GM12878 (cell line): ENCODE measurements around the gene ARHGAP12. TPM values are rescaled to one million over a fixed set of nuclear protein-coding genes. Genes with fewer than 3 reads are reported as not detected.

Source experiments
- CHD4 ChIP-seq: fragments of 200-600 bp; sonication (generic); IDR thresholded peaks from 2 replicates; pipeline ENCODE4 v1.6.1; 2016; ENCODE audit warnings: mild to moderate bottlenecking
- EP300 ChIP-seq, 2 experiments: fragments of 150-350 bp in 1 of 2; IDR thresholded peaks; 2 replicates each; pipeline ENCODE4 v1.6.1; 2011 to 2012; ENCODE audit warnings: low read depth in 2 of 2, low read length in 2 of 2, borderline replicate concordance in 1 of 2, improper control_type of control experiment in 1 of 2, inconsistent platforms in 1 of 2; ENCODE audit not compliant: control insufficient read depth in 1 of 2
- GATAD2B ChIP-seq: fragments of 450-650 bp; conservative IDR thresholded peaks from 2 replicates; pipeline ENCODE4 v1.6.1; 2017; ENCODE audit warnings: low read depth, mild to moderate bottlenecking, moderate library complexity
- HCFC1 ChIP-seq: fragments of 150-350 bp; IDR thresholded peaks from 2 replicates; pipeline ENCODE4 v1.6.1; 2014; ENCODE audit warnings: low read length
- IKZF1 ChIP-seq: fragments of 450-650 bp; conservative IDR thresholded peaks from 2 replicates; pipeline ENCODE4 v1.6.1; 2017; ENCODE audit warnings: antibody characterized with exemption, mild to moderate bottlenecking
- KDM1A ChIP-seq: fragments of 200-600 bp; sonication (generic); IDR thresholded peaks from 2 replicates; pipeline ENCODE4 v1.6.1; 2016; ENCODE audit warnings: borderline replicate concordance
- POLR2A ChIP-seq: IDR thresholded peaks from 2 replicates; pipeline ENCODE4 v1.6.1; 2011; ENCODE audit warnings: low read depth, mild to moderate bottlenecking, low read length
- SP1 ChIP-seq: IDR thresholded peaks from one replicate; pipeline ENCODE4 v1.6.1; 2011; ENCODE audit warnings: low read depth, low read length
- STAT3 ChIP-seq: IDR thresholded peaks from 2 replicates; pipeline ENCODE4 v1.6.1; 2011; ENCODE audit warnings: low read depth, low read length, improper control_type of control experiment
- YY1 ChIP-seq: IDR thresholded peaks from 2 replicates; pipeline ENCODE4 v1.6.1; 2011; ENCODE audit warnings: low read depth, mild to moderate bottlenecking, low read length
- polyA plus RNA-seq, 11 experiments: library from polyadenylated mRNA; depleted of rRNA in 4 of 11; unstranded in 6 of 11; stranded (reverse) in 5 of 11; fragments of >200 nt; fragmentation: Nextera tagmentation in 4 of 11; fragmentation: Illumina TruSeq in 1 of 11; extraction: Ambion mirVana in 4 of 11; extraction: Trizol in 1 of 11; gene quantifications; 1 replicate in 1 of 11; 2 replicates in 10 of 11; pipeline versions ENCODE4 v1.2.1 to v1.2.3, GENCODE V29; 2011 to 2016; ENCODE audit warnings: inconsistent platforms in 2 of 11, missing spikeins in 2 of 11, low read depth in 1 of 11
- total RNA-seq, 4 experiments: library from RNA; depleted of rRNA in 3 of 4; stranded (reverse); fragments of >200 nt in 3 of 4; fragmentation: Illumina TruSeq in 1 of 4; extraction: Trizol in 1 of 4; gene quantifications; 2 replicates each; pipeline versions ENCODE4 v1.2.1 to v1.2.3, GENCODE V29; 2013 to 2021
- TF ChIP-seq, protein P1 (sequence below): fragments of 450-650 bp; IDR thresholded peaks from 2 replicates; pipeline ENCODE4 v1.6.1; 2017; ENCODE audit warnings: antibody characterized with exemption, mild to moderate bottlenecking, moderate library complexity
- TF ChIP-seq, protein P2 (sequence below): fragments of 450-650 bp; IDR thresholded peaks from 2 replicates; pipeline ENCODE4 v1.6.1; 2014; ENCODE audit warnings: mild to moderate bottlenecking
- TF ChIP-seq, protein P3 (sequence below): fragments of 450-650 bp; IDR thresholded peaks from 2 replicates; pipeline ENCODE4 v1.6.1; 2017; ENCODE audit warnings: mild to moderate bottlenecking, low read depth, inconsistent platforms; ENCODE audit not compliant: poor library complexity, severe bottlenecking
- TF ChIP-seq, protein P4 (sequence below): IDR thresholded peaks from 2 replicates; pipeline ENCODE4 v1.6.1; 2012; ENCODE audit warnings: low read depth, low read length, improper control_type of control experiment
- TF ChIP-seq, protein P5 (sequence below): fragments of 450-650 bp; formaldehyde crosslinking; IDR thresholded peaks from 2 replicates; pipeline ENCODE4 v1.4.0; 2020; ENCODE audit warnings: mild to moderate bottlenecking, moderate library complexity

The ARHGAP12 gene
- total and polyA plus RNA-seq, 10 of the 15 experiments (the other 5 are each of a cell fraction or from before 2014, with no cell fraction given), result 5.4 to 15.6 (median 8.5) TPM

DNA sequence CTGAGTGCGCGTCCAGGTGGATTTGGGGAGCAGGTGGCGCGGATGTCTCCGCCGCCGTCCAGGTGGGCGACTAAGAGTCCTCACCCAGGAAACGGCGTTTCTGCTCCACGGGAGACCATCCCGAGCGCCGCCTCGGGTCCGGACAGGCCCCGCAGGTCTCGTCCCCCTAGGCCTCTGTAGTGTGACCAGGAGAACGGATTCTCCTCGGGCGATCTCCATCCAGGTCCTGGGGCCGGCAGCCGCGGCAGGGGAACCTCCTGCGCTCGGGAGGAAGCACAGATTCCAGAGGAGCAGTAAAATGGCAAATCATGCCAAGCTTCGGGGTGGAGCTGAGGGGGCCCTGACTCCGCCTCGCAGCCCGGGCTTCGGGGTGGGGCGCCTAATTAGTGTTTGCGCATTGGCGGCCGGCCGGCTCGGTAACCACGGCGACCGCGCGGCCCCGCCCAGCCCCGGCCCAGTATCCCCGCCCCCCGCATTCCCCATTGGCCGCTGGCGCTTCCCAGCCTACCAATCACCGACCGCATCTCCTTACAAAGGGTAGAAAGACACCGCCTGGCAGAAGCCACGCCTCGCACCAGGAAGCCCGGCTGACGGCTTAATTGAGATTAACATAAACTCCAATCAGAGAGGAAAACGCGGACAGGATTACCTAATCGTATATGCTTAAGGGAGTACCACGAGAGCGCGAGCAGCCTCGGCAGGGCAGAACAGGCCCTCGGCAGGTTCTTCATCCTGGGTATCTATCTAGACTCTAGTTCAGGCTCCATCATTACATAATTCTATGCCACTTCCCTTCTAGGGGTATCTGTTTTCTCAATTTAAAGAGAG is 168.6 kb downstream of the ARHGAP12 start (continued):
- TF ChIP-seq, protein P1, sequence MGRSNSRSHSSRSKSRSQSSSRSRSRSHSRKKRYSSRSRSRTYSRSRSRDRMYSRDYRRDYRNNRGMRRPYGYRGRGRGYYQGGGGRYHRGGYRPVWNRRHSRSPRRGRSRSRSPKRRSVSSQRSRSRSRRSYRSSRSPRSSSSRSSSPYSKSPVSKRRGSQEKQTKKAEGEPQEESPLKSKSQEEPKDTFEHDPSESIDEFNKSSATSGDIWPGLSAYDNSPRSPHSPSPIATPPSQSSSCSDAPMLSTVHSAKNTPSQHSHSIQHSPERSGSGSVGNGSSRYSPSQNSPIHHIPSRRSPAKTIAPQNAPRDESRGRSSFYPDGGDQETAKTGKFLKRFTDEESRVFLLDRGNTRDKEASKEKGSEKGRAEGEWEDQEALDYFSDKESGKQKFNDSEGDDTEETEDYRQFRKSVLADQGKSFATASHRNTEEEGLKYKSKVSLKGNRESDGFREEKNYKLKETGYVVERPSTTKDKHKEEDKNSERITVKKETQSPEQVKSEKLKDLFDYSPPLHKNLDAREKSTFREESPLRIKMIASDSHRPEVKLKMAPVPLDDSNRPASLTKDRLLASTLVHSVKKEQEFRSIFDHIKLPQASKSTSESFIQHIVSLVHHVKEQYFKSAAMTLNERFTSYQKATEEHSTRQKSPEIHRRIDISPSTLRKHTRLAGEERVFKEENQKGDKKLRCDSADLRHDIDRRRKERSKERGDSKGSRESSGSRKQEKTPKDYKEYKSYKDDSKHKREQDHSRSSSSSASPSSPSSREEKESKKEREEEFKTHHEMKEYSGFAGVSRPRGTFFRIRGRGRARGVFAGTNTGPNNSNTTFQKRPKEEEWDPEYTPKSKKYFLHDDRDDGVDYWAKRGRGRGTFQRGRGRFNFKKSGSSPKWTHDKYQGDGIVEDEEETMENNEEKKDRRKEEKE, result no peak
- TF ChIP-seq, protein P2, sequence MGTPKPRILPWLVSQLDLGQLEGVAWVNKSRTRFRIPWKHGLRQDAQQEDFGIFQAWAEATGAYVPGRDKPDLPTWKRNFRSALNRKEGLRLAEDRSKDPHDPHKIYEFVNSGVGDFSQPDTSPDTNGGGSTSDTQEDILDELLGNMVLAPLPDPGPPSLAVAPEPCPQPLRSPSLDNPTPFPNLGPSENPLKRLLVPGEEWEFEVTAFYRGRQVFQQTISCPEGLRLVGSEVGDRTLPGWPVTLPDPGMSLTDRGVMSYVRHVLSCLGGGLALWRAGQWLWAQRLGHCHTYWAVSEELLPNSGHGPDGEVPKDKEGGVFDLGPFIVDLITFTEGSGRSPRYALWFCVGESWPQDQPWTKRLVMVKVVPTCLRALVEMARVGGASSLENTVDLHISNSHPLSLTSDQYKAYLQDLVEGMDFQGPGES, result peak; percentile 39; the same call in 1 of the 2 replicates
- TF ChIP-seq POLR2A (peak; percentile 84), CHD4 (no peak), YY1 (peak; percentile 74), GATAD2B (peak; percentile 29; the same call in 1 of the 2 replicates), HCFC1 (no peak), EP300 (IDR thresholded peaks at IDR 0.05; ENCODE audit: borderline replicate concordance in 1 of 2, control insufficient read depth in 1 of 2, low read depth in 2 of 2, low read length in 2 of 2) (no peak), SP1 (peak; percentile 79), KDM1A (no peak), IKZF1 (peak; percentile 82), STAT3 (no peak)
- TF ChIP-seq, protein P3, sequence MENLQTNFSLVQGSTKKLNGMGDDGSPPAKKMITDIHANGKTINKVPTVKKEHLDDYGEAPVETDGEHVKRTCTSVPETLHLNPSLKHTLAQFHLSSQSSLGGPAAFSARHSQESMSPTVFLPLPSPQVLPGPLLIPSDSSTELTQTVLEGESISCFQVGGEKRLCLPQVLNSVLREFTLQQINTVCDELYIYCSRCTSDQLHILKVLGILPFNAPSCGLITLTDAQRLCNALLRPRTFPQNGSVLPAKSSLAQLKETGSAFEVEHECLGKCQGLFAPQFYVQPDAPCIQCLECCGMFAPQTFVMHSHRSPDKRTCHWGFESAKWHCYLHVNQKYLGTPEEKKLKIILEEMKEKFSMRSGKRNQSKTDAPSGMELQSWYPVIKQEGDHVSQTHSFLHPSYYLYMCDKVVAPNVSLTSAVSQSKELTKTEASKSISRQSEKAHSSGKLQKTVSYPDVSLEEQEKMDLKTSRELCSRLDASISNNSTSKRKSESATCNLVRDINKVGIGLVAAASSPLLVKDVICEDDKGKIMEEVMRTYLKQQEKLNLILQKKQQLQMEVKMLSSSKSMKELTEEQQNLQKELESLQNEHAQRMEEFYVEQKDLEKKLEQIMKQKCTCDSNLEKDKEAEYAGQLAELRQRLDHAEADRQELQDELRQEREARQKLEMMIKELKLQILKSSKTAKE, result no peak
- TF ChIP-seq, protein P4, sequence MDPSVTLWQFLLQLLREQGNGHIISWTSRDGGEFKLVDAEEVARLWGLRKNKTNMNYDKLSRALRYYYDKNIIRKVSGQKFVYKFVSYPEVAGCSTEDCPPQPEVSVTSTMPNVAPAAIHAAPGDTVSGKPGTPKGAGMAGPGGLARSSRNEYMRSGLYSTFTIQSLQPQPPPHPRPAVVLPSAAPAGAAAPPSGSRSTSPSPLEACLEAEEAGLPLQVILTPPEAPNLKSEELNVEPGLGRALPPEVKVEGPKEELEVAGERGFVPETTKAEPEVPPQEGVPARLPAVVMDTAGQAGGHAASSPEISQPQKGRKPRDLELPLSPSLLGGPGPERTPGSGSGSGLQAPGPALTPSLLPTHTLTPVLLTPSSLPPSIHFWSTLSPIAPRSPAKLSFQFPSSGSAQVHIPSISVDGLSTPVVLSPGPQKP, result no peak
- TF ChIP-seq, protein P5, sequence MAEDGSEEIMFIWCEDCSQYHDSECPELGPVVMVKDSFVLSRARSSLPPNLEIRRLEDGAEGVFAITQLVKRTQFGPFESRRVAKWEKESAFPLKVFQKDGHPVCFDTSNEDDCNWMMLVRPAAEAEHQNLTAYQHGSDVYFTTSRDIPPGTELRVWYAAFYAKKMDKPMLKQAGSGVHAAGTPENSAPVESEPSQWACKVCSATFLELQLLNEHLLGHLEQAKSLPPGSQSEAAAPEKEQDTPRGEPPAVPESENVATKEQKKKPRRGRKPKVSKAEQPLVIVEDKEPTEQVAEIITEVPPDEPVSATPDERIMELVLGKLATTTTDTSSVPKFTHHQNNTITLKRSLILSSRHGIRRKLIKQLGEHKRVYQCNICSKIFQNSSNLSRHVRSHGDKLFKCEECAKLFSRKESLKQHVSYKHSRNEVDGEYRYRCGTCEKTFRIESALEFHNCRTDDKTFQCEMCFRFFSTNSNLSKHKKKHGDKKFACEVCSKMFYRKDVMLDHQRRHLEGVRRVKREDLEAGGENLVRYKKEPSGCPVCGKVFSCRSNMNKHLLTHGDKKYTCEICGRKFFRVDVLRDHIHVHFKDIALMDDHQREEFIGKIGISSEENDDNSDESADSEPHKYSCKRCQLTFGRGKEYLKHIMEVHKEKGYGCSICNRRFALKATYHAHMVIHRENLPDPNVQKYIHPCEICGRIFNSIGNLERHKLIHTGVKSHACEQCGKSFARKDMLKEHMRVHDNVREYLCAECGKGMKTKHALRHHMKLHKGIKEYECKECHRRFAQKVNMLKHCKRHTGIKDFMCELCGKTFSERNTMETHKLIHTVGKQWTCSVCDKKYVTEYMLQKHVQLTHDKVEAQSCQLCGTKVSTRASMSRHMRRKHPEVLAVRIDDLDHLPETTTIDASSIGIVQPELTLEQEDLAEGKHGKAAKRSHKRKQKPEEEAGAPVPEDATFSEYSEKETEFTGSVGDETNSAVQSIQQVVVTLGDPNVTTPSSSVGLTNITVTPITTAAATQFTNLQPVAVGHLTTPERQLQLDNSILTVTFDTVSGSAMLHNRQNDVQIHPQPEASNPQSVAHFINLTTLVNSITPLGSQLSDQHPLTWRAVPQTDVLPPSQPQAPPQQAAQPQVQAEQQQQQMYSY (CRISPR knock-in tag), result no peak
